RWPE2 (cell line): ENCODE measurements around the gene MED26.
"Not testable (repeated sequence)": the region's sequence is repeated elsewhere in the genome, so short reads cannot be mapped to it uniquely, and the experiment has no call there.

Experiments used
- ATAC-seq: fragments of 200-7000 bp; cut with Tn5 transposase; 3 replicates; pipeline ENCODE4 v1.9.1; 2021; ENCODE audit warnings: low read depth
- DNase-seq: peaks from one replicate; pipeline ENCODE4 v3.0.0-alpha.2; 2020; ENCODE audit warnings: low spot score
- H3K27ac ChIP-seq: fragments of 450-650 bp; 2 replicates; pipeline ENCODE4 v1.5.1; 2017; ENCODE audit warnings: mild to moderate bottlenecking; ENCODE audit not compliant: poor library complexity, severe bottlenecking
- H3K27me3 ChIP-seq: fragments of 250-450 bp; sonication (Bioruptor Pico); 2 replicates; pipeline ENCODE4 v1.5.1; 2021; ENCODE audit warnings: mild to moderate bottlenecking, moderate library complexity; ENCODE audit not compliant: insufficient read depth, poor library complexity, severe bottlenecking
- H3K36me3 ChIP-seq: fragments of 250-450 bp; sonication (Bioruptor Pico); 2 replicates; pipeline ENCODE4 v1.5.1; 2020; ENCODE audit warnings: low read depth, mild to moderate bottlenecking, moderate library complexity
- H3K4me1 ChIP-seq: fragments of 250-450 bp; sonication (Bioruptor Pico); 2 replicates; pipeline ENCODE4 v1.5.1; 2021; ENCODE audit warnings: mild to moderate bottlenecking, moderate library complexity; ENCODE audit not compliant: insufficient read depth, poor library complexity, severe bottlenecking
- H3K4me3 ChIP-seq: fragments of 250-450 bp; sonication (Bioruptor Pico); 2 replicates; pipeline ENCODE4 v1.5.1; 2021; ENCODE audit warnings: mild to moderate bottlenecking, moderate library complexity; ENCODE audit not compliant: severe bottlenecking
- H3K9me3 ChIP-seq: fragments of 250-450 bp; sonication (Bioruptor Pico); 2 replicates; pipeline ENCODE4 v1.5.1; 2021; ENCODE audit warnings: mild to moderate bottlenecking, moderate library complexity; ENCODE audit not compliant: severe bottlenecking
- CTCF ChIP-seq: fragments of 450-650 bp; IDR thresholded peaks from one replicate; pipeline ENCODE4 v1.5.1; 2017; ENCODE audit warnings: mild to moderate bottlenecking, moderate library complexity; ENCODE audit not compliant: poor library complexity, severe bottlenecking

The MED26 gene

GRCh38 chr19:16544473-16545231 is 83.4 kb downstream of the MED26 start:
- no peak for TF ChIP-seq CTCF
- H3K9me3 ChIP-seq: no peaks in the 10 kb centered on the region
- H3K4me1 ChIP-seq: peaks cover 10% of the 10 kb centered on the region
- H3K27me3 ChIP-seq: no peaks in the 10 kb centered on the region
- H3K4me3 ChIP-seq: no peak overlapping the region
- H3K36me3 ChIP-seq: peaks cover 21% of the 10 kb centered on the region
- no peak for DNase-seq
- no peak overlapping the region for H3K27ac ChIP-seq
- no peak for ATAC-seq

GRCh38 chr19:16543734-16544133 is 84.3 kb downstream of the MED26 start:
- DNase-seq, H3K27ac ChIP-seq, H3K9me3 ChIP-seq, H3K27me3 ChIP-seq, H3K4me3 ChIP-seq, H3K4me1 ChIP-seq, ATAC-seq: not testable (repeated sequence)
- H3K36me3 ChIP-seq: peaks cover 25% of the 10 kb centered on the region

- no peaks in the 10 kb centered on the region for H3K9me3 ChIP-seq
Measured at GRCh38 chr19:16542910-16543472, 85.0 kb downstream of the MED26 start.

GRCh38 chr19:16542045-16542909 is 85.7 kb downstream of the MED26 start, which contains the start of gene CHERP:
Gene CHERP (minus strand): TSS chr19:16542437. CDS start chr19:16542378, 59 bp downstream.
- H3K27ac ChIP-seq: peak within 1 kb of the TSS; percentile 61
- H3K36me3 ChIP-seq: peaks cover 37% of the 10 kb centered on the region
- peak within 1 kb of the TSS; percentile 94 for H3K4me3 ChIP-seq
- peak; percentile 91 for DNase-seq
- no peak for TF ChIP-seq CTCF
- H3K27me3 ChIP-seq: no peaks in the 10 kb centered on the region
- no peaks in the 10 kb centered on the region for H3K9me3 ChIP-seq
- peaks cover 5% of the 10 kb centered on the region for H3K4me1 ChIP-seq
- ATAC-seq: peak; percentile 79

More at GRCh38 chr19:16542910-16543472, 85.0 kb downstream of the MED26 start:
- peak overlapping the region; percentile 94 for H3K4me3 ChIP-seq
- H3K27ac ChIP-seq: peak overlapping the region; percentile 61
- peaks cover 5% of the 10 kb centered on the region for H3K4me1 ChIP-seq
- H3K27me3 ChIP-seq: no peaks in the 10 kb centered on the region
- ATAC-seq (peak; percentile 13; the same call in 2 of the 3 replicates), DNase-seq (no peak)
- H3K36me3 ChIP-seq: peaks cover 30% of the 10 kb centered on the region
- TF ChIP-seq CTCF: no peak

GRCh38 chr19:16541526-16542044 is 86.4 kb downstream of the MED26 start:
- TF ChIP-seq CTCF: no peak
- DNase-seq (no peak), ATAC-seq (peak; percentile 2; the same call in 1 of the 3 replicates)
- Histone ChIP-seq H3K9me3 (no peaks in the 10 kb centered on the region), H3K27me3 (no peaks in the 10 kb centered on the region), H3K4me3 (peak overlapping the region; percentile 94), H3K4me1 (peaks cover 5% of the 10 kb centered on the region), H3K36me3 (peaks cover 40% of the 10 kb centered on the region), H3K27ac (peak overlapping the region; percentile 61)
